Measurements from ENCODE around the gene CEL.
A peak's percentile ranks its signal among the peaks of the same experiment; 100 is the strongest.
"Not testable (repeated sequence)": the region's sequence is repeated elsewhere in the genome, so short reads cannot be mapped to it uniquely, and the experiment has no call there.

DNA sequence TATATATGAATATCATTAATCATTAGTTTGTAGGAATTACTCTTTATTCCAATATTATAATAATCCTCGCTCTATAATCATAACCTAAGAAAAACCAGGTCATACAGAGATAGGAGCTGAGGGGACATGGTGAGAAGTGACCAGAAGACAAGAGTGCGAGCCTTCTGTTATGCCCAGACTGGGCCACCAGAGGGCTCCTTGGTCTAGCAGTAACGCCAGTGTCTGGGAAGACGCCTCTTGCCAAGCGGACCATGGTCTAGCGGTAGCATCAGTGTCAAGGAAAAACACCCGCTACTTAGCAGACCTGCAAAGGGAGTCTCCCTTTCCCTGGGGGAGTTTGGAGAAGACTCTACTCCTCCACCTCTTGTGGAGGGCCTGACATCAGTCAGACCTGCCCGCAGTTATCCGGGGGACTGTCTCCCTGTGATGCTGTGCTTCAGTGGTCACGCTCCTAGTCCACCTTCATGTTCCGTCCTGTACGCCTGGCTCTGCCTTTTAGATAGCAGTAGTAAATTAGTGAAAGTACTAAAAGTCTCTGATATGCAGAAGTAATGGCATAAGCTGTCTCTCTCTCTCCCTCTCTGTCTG lies 20.8 kb upstream of the CEL start:
- not testable (repeated sequence) for TF ChIP-seq ZNF544 (tag by site-specific recombination; IDR thresholded peaks at IDR 0.05); ZFP37 (tag by site-specific recombination; IDR thresholded peaks at IDR 0.05); KLF10 (tag by site-specific recombination; IDR thresholded peaks at IDR 0.05); ZBTB17 (tag by site-specific recombination; IDR thresholded peaks at IDR 0.05); ZNF785 (tag by site-specific recombination; IDR thresholded peaks at IDR 0.05); GLI4 (tag by site-specific recombination; IDR thresholded peaks at IDR 0.05); ZNF354C (tag by site-specific recombination; IDR thresholded peaks at IDR 0.05; ENCODE audit: borderline replicate concordance, low read depth); ZSCAN23 (tag by site-specific recombination; IDR thresholded peaks at IDR 0.05); ZNF23 (tag by site-specific recombination; IDR thresholded peaks at IDR 0.05; ENCODE audit: borderline replicate concordance); ZNF530 (tag by site-specific recombination; IDR thresholded peaks at IDR 0.05; ENCODE audit: low read depth)
- peak; percentile 21; the same call in 1 of the 2 replicates for TF ChIP-seq WT1 (tag by site-specific recombination; IDR thresholded peaks at IDR 0.05)
- TF ChIP-seq, protein P1, sequence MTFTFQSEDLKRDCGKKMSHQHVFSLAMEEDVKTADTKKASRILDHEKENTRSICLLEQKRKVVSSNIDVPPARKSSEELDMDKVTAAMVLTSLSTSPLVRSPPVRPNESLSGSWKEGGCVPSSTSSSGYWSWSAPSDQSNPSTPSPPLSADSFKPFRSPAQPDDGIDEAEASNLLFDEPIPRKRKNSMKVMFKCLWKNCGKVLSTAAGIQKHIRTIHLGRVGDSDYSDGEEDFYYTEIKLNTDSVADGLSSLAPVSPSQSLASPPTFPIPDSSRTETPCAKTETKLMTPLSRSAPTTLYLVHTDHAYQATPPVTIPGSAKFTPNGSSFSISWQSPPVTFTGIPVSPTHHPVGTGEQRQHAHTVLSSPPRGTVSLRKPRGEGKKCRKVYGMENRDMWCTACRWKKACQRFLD (tag by site-specific recombination; IDR thresholded peaks at IDR 0.05) = not testable (repeated sequence)
- TF ChIP-seq, protein P2, sequence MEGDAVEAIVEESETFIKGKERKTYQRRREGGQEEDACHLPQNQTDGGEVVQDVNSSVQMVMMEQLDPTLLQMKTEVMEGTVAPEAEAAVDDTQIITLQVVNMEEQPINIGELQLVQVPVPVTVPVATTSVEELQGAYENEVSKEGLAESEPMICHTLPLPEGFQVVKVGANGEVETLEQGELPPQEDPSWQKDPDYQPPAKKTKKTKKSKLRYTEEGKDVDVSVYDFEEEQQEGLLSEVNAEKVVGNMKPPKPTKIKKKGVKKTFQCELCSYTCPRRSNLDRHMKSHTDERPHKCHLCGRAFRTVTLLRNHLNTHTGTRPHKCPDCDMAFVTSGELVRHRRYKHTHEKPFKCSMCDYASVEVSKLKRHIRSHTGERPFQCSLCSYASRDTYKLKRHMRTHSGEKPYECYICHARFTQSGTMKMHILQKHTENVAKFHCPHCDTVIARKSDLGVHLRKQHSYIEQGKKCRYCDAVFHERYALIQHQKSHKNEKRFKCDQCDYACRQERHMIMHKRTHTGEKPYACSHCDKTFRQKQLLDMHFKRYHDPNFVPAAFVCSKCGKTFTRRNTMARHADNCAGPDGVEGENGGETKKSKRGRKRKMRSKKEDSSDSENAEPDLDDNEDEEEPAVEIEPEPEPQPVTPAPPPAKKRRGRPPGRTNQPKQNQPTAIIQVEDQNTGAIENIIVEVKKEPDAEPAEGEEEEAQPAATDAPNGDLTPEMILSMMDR (tag by site-specific recombination; IDR thresholded peaks at IDR 0.05) = not testable (repeated sequence)
- TF ChIP-seq, protein P3, sequence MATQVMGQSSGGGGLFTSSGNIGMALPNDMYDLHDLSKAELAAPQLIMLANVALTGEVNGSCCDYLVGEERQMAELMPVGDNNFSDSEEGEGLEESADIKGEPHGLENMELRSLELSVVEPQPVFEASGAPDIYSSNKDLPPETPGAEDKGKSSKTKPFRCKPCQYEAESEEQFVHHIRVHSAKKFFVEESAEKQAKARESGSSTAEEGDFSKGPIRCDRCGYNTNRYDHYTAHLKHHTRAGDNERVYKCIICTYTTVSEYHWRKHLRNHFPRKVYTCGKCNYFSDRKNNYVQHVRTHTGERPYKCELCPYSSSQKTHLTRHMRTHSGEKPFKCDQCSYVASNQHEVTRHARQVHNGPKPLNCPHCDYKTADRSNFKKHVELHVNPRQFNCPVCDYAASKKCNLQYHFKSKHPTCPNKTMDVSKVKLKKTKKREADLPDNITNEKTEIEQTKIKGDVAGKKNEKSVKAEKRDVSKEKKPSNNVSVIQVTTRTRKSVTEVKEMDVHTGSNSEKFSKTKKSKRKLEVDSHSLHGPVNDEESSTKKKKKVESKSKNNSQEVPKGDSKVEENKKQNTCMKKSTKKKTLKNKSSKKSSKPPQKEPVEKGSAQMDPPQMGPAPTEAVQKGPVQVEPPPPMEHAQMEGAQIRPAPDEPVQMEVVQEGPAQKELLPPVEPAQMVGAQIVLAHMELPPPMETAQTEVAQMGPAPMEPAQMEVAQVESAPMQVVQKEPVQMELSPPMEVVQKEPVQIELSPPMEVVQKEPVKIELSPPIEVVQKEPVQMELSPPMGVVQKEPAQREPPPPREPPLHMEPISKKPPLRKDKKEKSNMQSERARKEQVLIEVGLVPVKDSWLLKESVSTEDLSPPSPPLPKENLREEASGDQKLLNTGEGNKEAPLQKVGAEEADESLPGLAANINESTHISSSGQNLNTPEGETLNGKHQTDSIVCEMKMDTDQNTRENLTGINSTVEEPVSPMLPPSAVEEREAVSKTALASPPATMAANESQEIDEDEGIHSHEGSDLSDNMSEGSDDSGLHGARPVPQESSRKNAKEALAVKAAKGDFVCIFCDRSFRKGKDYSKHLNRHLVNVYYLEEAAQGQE (tag by site-specific recombination; IDR thresholded peaks at IDR 0.05) = not testable (repeated sequence)

Data from HEK293 (cell line).